Stimulated activated CD4-positive, alpha-beta T cell treated with anti-CD3 and anti-CD28 coated beads, Interleukin-15, amount 100 ng/mL, for 48 hours (primary cell): Measurements from ENCODE around the gene RGS3.

Experiments used
- DNase-seq, 2 donors: peaks; one replicate each; pipeline ENCODE4 v3.0.0-alpha.2; 2020; ENCODE audit warnings: low read depth in 2 of 2

Gene RGS3

DNA sequence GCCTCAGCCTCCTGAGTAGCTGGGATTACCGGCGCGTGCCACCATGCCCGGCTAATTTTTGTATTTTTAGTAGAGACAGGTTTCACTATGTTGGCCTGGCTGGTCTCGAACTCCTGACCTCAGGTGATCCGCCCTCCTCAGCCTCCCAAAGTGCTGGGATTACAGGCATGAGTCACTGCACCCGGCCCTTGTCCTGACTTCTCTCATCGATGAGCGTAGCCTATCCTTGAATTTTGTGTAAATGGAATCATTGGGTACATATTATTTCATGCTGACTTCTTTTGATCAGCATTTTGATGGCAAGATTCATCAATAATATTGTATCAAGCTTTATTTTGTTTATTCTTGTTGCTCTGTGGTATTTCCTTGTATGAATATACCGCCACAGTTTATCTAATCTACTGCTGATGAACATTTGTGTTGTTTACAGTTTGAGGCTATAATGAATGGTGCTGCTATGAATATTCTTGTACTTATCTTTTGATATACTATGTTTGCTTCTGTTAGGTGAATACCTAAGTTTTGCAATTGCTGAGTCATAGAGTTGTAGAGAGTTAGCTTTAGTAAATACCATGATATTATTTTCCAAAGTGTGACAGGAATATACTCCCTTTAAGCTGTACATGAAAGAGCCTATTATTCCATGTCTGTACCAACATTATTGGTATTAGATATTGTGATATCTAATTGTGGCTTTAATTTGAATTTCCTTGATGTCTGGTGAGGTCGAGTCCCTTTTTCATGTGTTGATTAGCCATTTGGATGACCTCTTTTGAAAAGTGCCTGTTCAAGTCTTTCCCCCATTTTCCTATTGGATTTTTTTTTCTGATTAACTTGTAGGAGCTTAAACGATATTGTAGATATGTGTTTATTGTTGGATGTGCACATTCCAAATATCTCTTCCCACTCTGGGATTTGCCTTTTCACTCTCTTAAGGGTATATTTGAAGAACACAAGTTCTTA, 107.5 kb downstream of the RGS3 start:
- no peak for DNase-seq

DNA sequence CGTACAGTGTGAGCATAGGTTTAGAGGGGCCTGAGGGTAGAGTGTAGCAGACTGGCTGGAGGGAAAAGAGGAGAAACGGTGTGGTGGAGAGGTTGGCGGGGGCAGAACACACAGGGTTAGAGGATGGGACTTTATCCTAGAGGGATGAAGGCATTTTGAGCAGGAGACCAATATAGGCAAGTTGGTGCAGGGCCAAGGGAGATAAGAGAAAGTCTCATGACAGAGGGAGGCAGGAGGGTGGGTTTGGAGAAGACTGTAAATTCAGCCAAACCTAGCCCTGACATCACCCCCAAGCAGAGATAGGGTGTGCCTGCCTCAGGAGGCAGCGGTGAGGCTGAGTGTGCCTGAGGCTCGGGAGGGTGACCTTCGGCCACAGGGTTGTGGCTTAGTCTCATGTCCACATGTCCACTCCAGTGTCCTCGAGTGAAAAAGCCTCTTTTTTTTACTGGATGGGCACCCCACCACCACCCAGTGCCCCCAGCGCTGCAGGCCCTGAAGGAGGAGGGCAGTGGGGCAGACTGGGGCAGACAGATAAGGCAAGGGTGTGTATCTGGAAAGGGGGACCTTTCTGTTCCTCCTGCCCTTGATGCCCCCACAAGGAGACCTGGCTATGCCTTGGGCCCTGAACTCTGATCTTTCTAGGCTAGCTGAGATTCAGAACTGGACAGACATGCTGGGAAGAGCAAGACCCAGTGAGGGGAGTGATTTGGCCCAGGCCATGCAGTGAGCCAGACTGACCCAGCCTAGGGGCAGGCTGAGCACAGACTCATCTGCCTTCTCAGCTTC, 108.7 kb downstream of the RGS3 start:
- DNase-seq = no peak

DNA sequence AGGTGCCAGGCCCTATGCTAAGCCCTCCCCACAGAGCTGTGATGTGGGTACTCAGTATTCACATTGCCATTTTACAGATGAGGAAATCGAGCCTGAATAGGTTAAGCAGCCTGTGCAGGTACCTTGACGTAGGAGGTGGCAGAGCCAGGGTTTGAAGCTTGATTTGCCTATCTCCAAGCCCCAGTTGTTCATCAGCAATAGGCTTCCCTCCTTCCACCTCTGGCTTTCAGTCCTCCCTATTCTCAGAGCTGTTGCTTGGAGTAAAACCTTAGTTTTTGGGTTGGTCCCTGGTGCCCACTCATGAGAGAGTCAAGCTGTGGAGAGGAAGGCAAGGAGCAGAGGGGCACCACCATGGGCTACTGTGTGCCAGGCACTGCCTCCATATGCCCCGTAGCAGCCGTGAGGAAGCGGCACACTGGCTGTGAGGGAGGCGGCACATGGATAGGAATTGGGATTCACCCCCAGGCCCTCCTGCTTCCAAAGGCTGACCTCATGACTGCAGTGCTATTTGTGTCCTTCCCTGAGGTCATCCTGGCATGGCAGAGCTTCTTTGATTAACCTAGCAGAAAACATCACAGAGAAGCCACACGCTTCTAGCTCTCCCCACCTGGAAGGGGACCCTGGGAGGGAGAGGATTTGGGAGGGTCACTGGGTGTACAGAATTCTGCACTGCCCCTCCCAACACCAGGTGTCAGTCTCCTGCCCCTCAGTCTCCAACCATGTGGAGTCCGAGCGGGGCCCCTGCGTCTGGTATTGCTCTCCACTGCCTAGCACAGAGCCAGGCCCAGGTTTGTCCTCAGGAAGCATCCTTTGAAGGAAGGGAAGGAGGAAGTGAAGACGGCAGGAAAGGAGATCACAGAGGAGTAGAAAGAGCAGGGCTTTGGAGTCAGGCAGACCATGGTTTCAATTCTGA, 109.8 kb downstream of the RGS3 start:
- DNase-seq = no peak

DNA sequence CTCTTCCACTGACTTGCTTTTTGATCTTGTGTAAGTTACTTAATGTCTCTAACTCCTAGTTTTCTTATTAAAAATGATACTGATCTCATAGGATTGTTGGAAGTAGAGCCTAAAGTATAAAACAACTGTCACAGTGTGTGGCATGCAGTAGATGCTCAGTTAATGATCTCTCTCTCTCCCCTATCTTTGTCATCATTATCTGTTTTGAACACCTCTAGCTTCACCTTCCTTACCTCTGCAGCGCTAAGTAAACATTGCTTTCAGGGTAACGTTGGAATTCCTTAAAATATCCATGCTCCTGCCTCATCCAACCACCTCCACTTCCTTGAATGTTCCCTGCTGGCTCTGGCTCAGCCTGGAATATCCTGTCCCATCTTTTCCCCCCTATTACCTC, 110.4 kb downstream of the RGS3 start:
- no peak for DNase-seq

DNA sequence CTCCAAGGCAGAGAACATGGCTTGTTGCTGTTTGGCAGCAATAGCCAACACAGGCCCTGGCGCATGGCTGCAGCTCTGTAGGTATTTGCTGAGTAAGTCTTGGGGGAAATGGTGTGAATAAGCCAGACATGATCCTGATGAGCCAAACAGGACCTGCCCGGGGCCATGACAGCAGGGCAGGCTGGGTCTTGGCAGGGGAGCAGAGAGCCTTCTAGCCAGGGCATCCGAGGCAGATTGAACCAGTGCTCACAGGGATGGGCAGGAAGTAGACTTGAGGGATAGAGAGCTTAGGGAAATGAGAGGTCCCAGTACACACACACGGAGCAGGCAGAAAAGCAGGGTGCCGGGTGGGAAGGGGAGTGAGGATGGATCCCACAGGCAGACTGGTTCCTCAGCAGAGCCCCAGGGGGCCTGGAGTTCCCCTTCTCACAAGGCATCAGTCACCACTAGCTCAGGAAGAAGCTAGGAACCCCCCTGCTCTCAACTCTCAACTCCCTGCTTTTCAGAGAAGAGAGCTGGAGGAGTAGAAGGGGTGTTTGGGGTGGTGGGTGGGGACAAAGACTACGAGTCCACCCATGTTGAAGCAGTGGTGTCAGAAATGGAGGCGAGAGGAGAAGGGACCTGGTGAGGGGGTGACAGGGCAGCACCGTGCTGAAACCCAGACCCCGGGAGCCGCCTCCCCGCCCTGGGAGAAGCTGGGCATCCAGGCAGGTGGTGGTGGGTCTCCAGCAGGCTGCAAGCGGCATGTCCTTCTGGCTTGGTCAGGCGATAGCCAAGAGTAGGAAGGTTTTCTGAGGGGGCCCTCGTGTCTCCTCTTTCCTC, 111.1 kb downstream of the RGS3 start:
- DNase-seq = no peak

DNA sequence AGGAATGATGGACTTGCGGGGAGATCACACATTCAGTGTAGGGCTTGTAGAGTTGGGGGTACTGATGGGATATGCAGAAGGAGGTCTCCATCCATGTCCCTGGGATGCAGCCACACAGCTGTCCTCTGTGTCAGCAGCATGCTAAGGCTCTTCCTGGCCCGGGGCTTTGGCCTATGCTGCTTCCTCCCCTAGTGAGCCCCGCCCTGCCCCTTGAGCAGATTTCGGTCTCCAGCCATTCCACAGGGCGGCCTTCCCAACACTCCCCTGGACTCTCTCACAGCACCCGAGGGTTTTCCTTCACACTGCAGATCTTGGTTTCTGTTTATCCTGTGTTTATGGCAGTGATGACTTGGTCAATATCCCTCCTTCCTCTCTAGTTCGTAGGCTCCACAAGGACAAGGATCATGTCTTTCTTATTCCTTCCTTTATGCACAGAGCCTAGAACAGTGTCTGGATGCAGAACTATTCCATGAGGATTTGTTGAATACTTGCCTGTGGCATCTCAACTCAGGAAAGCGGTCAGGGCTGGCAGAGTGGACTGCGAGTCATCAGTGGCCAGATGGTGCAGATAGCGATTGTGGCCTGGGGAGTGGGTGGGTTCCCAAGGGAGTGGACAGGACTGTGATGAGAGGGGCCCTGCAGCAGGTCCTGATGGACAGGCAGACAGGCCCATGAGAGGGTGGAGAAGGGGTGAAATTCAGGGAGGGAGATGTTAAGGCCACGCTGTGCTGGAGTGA, 114.2 kb downstream of the RGS3 start:
- DNase-seq = no peak

DNA sequence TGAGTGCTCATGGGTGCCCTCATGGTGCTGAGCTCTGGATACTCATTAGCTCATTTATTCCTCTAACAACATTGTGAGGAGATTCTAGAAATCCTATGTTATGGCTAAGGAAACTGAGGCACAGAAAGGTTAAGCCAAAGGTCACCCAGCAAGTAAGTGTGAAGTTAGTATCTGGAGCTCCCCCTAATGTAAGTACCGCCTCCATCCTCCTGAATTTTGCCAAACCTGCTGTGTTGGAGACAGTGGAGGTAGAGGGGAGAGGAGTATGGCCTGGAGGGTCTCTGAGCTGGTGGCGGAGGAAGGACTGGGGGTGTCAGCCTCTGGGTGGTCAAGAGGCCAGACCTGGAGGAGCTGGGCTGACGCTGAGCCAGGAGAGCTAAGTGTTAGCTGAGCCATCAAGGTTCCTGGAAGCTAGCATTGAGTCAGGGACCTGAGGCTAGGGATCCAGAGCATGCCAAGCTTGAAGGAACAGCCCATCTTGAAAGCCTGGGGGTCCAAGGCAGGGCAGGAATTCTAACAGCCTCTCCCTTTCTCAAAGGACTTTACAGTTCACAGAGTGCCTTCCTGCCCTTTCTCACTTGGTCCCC, 114.8 kb downstream of the RGS3 start:
- DNase-seq = no peak

DNA sequence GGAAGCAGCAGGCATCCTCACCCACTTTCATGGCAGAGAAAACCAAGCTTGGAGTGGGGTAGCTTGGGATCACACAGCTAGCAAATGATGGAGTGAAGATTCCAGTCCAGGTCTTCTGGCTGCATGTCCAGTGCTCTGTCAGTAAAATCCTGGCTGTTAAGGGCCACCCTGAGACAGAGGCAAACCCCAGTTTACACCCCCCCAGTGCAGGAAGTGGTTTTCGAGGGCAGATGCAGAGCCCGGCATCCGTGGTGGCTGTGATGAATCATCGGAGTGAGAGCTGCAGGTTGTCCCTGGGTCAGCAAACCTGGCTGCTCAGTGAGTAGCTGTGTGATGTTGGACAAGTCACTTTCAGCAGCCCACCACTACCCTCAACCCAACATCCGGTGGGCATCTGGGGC, 115.4 kb downstream of the RGS3 start:
- DNase-seq = peak; percentile 80 to 82

DNA sequence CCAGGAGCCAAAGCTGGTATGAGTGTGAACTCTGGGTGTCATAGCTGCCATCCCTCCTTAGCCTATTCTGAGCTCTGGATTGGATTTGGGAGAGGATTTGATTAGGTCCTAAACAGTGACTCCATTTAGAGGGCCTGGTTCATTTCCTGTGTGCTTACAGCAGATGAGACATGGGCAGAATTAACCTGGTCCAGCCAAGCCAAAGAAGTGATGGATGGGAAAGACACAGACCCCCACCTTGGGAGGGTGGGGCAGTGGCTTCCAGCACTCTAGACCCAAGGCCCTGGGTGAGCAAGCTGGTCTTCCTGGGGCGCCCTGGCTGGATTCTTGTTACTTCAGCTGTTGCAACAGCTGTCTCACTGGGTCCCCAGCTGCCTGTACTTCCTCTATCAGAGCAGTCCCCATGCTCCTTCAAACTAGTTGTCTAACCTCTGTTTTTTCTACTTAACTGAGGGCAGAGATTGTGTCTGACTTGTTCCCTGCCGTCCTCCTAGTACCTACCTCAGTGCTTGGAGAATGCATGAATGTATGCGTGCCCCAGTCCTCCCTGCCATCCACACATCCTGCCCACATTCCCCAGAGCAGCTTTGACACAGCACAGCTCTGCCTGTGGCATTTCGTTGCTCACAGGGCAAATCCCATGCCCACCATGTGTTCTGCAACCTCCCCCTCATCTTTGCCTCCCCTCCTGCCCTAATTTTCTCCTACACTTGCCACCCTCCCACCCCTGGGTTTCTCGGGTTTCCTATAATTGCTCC, 115.9 kb downstream of the RGS3 start:
- DNase-seq = no peak

DNA sequence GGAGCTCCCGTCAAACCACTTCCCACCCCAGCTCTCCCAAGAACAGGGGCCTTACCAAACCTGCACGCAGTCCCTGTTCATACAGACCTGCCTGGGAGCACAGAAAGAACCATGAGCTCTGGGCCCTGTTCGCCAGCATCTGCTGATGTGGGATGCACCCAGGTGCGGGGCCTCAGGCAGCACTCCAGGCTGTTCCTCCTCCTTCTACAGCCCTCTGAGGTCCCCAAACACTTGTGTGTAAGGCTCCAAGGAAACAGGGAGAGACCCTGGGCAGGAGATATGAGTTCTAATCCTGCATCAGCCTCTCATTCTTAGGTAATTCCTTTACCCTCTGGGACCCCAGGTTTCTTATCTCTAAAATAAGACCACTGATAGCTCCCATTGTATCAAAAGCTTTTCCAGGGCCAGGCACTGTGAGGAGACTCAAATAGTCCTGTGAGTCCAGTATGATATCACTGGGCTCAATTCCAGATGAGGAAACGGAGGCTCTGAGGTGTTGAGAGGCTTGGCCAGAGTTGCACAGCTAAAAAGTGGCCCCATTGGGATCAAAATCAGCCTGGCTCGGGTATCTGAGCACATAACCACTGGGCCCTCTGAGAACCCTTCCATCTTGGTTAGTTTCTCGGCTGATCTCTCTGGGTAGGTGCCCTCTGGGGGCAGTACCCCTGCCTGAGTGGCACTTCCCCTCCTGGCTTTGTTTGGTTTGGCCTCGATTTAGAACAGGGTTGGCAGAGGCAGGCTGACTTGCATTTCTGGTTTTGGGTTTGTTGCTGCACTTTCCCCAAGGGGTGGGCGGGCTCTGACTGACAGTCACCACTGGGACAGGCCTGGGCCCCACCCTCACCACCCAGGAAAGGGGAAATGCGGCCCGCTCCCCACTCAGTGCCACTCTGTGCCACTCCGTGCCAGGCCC, 116.8 kb downstream of the RGS3 start:
- peak; percentile 61 to 72 for DNase-seq

DNA sequence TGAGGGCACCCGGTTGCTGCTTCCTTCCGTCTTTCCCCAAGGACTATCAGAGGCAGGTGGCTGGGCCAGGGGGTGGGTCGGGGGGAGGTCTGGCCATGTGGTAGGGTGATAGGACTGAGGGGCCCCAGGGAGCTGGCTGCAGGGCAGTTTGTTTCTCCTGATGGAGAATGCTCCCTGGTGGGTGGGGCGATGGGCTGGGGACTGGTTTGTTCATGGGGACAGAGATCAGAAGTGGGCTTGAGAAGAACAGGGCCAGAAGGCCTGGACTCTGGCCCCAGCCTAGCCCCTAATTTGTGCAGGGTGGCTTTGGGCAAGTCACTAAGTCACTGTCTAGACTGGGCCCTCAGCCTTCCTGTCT, 117.4 kb downstream of the RGS3 start:
- no peak for DNase-seq

DNA sequence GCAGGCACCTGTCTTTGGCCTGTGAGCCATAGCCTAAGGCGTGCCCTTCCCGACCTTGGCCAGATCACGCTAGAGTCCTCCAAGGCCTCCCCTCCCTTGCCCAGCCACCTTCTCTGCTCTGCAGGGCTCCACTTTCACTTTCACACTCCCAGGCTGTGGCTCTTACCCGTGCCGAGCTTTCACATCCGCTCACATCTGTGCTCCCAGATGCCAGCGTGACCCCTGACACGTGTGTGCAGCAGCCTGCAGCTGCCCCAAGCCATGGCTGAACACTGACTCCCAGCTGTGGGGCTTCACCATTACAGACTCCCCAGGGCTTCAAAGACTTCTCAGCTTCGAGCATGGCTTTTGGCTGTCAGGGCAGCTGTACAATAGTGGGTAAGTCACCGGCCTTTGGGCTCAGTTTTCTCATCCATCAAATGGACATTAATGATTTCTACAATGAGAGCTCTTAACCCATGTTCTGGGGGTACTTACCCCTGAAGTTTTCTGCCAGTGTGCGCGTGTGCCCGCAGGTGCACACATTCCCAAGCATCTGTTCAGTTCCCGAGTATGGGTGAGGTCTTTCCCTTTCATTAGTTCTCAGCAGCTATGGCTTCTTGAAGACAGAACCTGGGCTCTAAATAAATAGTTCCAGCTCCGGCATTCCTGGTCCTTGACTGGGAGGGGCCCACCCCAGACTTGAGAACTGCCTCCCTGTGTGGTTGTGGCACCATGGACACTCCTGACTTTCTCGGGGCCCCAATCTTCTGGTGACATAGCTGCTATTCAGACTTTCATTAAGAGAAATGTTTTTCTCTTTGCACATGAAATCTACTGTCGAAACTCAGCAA, 118.6 kb downstream of the RGS3 start:
- peak; percentile 72 to 73 for DNase-seq

DNA sequence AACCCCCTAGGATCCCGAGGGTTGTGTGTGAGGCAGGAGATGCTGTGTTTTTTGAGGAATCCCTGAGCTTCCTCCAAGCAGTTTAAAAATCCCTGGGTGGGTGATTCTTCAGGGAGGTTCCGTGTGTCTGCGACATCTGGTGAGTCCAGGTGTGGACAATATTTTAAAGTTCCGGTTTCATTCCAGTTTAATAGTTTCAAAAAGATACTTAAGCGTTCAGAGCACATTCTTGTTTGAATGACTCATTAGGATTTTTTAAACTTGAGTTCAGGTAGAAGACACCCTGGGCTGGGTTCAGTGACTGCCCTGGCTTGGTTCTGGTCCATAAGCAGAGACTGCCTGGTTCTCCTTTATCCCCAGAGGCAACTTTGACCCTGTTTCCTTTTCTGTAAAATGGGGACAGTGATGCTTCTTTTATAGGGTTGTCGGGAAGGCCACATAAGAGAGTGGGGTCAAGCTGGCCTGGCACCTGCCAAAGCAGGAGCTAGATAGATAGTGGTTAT, 119.2 kb downstream of the RGS3 start:
- no peak for DNase-seq

DNA sequence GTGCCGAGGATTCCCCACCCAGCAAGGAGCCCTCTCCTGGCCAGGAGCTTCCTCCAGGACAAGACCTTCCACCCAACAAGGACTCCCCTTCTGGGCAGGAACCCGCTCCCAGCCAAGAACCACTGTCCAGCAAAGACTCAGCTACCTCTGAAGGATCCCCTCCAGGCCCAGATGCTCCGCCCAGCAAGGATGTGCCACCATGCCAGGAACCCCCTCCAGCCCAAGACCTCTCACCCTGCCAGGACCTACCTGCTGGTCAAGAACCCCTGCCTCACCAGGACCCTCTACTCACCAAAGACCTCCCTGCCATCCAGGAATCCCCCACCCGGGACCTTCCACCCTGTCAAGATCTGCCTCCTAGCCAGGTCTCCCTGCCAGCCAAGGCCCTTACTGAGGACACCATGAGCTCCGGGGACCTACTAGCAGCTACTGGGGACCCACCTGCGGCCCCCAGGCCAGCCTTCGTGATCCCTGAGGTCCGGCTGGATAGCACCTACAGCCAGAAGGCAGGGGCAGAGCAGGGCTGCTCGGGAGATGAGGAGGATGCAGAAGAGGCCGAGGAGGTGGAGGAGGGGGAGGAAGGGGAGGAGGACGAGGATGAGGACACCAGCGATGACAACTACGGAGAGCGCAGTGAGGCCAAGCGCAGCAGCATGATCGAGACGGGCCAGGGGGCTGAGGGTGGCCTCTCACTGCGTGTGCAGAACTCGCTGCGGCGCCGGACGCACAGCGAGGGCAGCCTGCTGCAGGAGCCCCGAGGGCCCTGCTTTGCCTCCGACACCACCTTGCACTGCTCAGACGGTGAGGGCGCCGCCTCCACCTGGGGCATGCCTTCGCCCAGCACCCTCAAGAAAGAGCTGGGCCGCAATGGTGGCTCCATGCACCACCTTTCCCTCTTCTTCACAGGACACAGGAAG, 120.2 kb downstream of the RGS3 start:
- no peak for DNase-seq

DNA sequence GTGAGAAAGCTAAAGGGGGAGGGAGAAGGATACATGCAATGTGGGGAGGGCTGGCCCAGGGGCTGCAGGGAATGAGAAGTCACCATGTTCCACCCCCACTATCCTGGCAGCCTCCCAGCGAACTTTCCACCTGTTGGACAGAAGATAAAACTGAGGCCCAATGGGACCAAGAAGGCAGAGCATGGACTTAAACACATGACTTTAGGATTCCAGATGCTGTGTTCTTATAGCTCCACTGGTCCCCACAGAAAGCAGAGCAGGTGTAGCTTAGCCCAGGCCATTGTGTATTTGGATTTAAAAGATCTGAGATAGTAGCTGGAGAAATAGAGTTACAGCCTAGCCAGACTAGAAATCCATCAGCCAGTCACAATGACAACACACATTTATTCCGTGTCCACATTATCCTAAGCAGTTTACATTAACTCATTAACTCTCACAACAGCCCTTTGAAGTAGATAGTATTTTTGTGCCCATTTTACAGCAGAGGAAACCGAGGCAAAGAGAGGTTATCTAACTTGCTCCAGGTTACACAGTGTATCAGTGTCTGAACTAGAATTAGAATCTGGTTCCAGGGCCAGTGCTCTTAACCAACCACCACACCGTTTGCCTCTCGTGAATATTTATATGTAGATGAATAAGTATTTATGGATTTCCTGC, 121.0 kb downstream of the RGS3 start:
- DNase-seq = no peak
